HEK293T (cell line): ENCODE data around the gene ITM2B.

Experiments
- BHLHE40 ChIP-seq: fragments of 450-650 bp; IDR thresholded peaks from 2 replicates; pipeline ENCODE4 v1.6.1; 2016; ENCODE audit warnings: mild to moderate bottlenecking, moderate library complexity, borderline replicate concordance
- FOXM1 ChIP-seq: fragments of 450-650 bp; IDR thresholded peaks from 2 replicates; pipeline ENCODE4 v1.6.1; 2017; ENCODE audit warnings: mild to moderate bottlenecking, borderline replicate concordance
- LEF1 ChIP-seq: fragments of 450-650 bp; IDR thresholded peaks from 2 replicates; pipeline ENCODE4 v1.6.1; 2017; ENCODE audit warnings: mild to moderate bottlenecking, borderline replicate concordance

DNA sequence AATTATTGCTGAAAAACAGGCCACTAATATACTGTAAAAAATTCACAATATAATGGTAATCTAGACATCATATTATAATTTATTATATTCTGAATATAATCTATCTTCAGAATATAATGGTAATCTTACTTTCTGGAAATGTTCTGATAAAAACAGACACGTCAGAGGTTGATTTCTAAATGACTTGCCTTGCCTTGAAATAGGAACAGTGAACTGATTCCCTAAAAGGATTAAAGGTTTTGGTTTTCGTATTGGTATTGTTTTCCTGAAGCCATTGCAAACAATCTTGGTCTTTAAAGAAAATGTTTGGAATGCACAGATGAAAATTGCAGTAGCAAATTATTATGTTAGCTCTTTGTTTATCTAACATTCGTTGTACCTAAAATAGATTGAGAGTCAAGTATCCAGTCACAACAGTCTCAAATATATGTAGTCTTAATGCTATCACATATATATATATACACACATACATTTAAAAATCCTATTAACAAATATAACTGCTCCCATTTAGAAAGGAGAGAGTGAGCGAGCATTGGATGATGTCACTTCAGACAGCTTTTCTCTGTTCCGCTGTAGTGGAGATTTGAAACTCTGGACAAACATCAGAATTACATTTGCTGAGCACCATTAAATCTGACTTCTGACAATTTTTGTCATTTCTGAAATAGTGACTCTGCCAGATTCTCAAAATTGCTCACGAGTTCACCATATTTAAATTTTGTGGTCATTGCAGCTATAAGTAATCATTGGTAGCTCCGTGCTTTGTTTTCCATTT lies 1.7 kb downstream of the ITM2B start:
- TF ChIP-seq FOXM1 (no peak), BHLHE40 (no peak), LEF1 (no peak)
